Activated gamma-delta T cell (primary cell): ENCODE results near the gene C9orf85.
"Not testable (repeated sequence)": the region's sequence is repeated elsewhere in the genome, so short reads cannot be mapped to it uniquely, and the experiment has no call there.

Experiments used
- DNase-seq: peaks from one replicate; lab custom pipeline; 2025; lab: John Stamatoyannopoulos, UW

Gene C9orf85

GRCh38 chr9:72006501-72006900 lies 95.1 kb downstream of the C9orf85 start:
- DNase-seq: no peak

- DNase-seq: not testable (repeated sequence)
Measured at GRCh38 chr9:72007726-72008125, 96.3 kb downstream of the C9orf85 start.

- DNase-seq: no peak
Measured at GRCh38 chr9:72012646-72013045, 101.2 kb downstream of the C9orf85 start.

GRCh38 chr9:72013292-72013760 lies 101.9 kb downstream of the C9orf85 start:
- no peak for DNase-seq

GRCh38 chr9:72022841-72023240 lies 111.4 kb downstream of the C9orf85 start:
- DNase-seq: no peak
